Smooth muscle cell (in vitro differentiated cells): ENCODE measurements around the gene RPS6KB2. TPM values are rescaled to one million over a fixed set of nuclear protein-coding genes. Genes with fewer than 3 reads are reported as not detected.

Source experiments
- DNase-seq: peaks from one replicate; lab custom pipeline; 2025; ENCODE audit not compliant: unreplicated experiment; lab: John Stamatoyannopoulos, UW
- H2AFZ ChIP-seq: fragments of 200-600 bp; sonication (generic); 2 replicates; pipeline ENCODE4 v1.6.0; 2016; ENCODE audit warnings: antibody characterized with exemption, low read depth, mild to moderate bottlenecking
- H3F3A ChIP-seq: fragments of 200-600 bp; sonication (generic); 2 replicates; pipeline ENCODE4 v1.6.0; 2017; ENCODE audit warnings: antibody characterized with exemption, low read depth
- H3K27ac ChIP-seq: fragments of 200-600 bp; sonication (generic); 2 replicates; pipeline ENCODE4 v1.5.1; 2016; ENCODE audit warnings: low read depth, mild to moderate bottlenecking
- H3K27me3 ChIP-seq: fragments of 200-600 bp; sonication (generic); 2 replicates; pipeline ENCODE4 v1.6.1; 2016; ENCODE audit warnings: low read depth, mild to moderate bottlenecking
- H3K36me3 ChIP-seq: fragments of 200-600 bp; sonication (generic); 2 replicates; pipeline ENCODE4 v1.5.1; 2016; ENCODE audit warnings: low read depth
- H3K4me1 ChIP-seq: fragments of 200-600 bp; sonication (generic); 2 replicates; pipeline ENCODE4 v1.5.1; 2016; ENCODE audit warnings: low read depth
- H3K4me2 ChIP-seq: fragments of 200-600 bp; sonication (generic); 2 replicates; pipeline ENCODE4 v1.6.0; 2016; ENCODE audit warnings: mild to moderate bottlenecking
- H3K4me3 ChIP-seq: fragments of 200-600 bp; sonication (generic); 2 replicates; pipeline ENCODE4 v1.5.1; 2016; ENCODE audit warnings: mild to moderate bottlenecking
- H3K79me2 ChIP-seq: fragments of 200-600 bp; sonication (generic); 2 replicates; pipeline ENCODE4 v1.6.0; 2016; ENCODE audit warnings: low read depth, mild to moderate bottlenecking
- H3K9ac ChIP-seq: fragments of 200-600 bp; sonication (generic); 2 replicates; pipeline ENCODE4 v1.6.0; 2016; ENCODE audit warnings: low read depth
- H3K9me3 ChIP-seq: fragments of 200-600 bp; sonication (generic); replicated peaks from 2 replicates; pipeline ENCODE4 v1.5.1; 2016; ENCODE audit warnings: low read depth
- H4K20me1 ChIP-seq: fragments of 200-600 bp; sonication (generic); 2 replicates; pipeline ENCODE4 v1.6.0; 2016; ENCODE audit warnings: low read depth
- WGBS: methylation state at CpG from one replicate; pipeline ENCODE4 v1.1.7; 2016; ENCODE audit warnings: low lambda C conversion rate; 5-methylcytosine and 5-hydroxymethylcytosine counted together
- polyA plus RNA-seq: library from polyadenylated mRNA; unstranded; fragments of >200 nt; fragmentation: Nextera tagmentation; extraction: Ambion mirVana; gene quantifications from 2 replicates; pipeline ENCODE4 v1.2.1, GENCODE V29; 2016
- total RNA-seq: library from RNA; depleted of rRNA; stranded (reverse); fragments of >200 nt; gene quantifications from 2 replicates; pipeline ENCODE4 v1.2.3, GENCODE V29; 2014
- TF ChIP-seq, protein P1 (sequence below): fragments of 200-600 bp; sonication (generic); IDR thresholded peaks from 2 replicates; pipeline ENCODE4 v1.5.1; 2017; ENCODE audit warnings: borderline replicate concordance, mild to moderate bottlenecking, antibody characterized with exemption; ENCODE audit not compliant: insufficient read depth, poor library complexity, severe bottlenecking

RPS6KB2 gene
- total RNA-seq (66.5 and 86.9 TPM in 2 replicates), polyA plus RNA-seq (102 and 107 TPM in 2 replicates)

DNA sequence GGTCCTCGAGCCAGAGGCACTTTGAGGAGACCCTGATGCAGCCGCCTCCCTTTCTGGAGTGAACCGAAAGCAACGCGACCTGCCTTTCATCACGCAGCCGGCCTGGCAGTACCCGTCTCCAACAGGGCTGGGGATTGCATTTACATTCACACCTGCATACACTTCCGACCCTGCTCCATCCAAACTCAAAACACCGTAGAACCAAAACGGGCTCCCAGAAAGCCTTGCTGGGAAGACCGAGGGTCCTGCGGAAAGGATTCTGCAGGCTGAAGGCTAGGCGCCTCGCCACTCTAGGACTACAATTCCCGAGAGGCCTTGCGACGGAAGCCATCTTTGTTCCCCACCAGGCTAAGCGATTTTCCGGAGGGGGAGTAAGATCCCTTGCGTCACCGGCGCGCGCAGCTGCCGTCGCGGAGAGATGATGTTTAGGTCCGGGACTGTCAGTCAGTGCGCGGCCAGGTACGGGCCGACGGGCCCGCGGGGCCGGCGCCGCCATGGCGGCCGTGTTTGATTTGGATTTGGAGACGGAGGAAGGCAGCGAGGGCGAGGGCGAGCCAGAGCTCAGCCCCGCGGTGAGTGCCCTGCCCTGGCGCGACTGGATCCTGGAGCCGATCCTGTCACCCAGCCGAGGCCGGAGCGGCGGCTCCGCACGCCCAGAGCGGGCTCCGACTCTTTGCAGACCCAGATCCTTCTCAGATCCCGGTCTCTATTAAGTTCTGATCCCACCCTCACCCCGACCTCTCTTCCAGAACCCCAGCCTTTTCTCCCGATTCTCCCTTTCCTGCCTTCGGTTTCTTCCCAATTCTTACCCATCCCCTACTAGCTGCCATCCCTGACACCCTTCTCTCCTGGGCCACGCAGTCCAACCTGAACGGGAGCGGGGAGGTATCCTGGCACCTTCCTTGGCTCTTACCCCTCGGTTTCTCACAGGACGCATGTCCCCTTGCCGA is at the start of gene RPS6KB2:
RPS6KB2 (plus strand) TSS at position 443 of the 950 bp plus-strand sequence; CDS start at position 495, 52 bp downstream.
- no peaks in the 10 kb centered on the region for H3K27me3 ChIP-seq
- no peaks in the 10 kb centered on the region for H4K20me1 ChIP-seq
- no peaks in the 10 kb centered on the region for H3K9me3 ChIP-seq
- H3K4me3 ChIP-seq: peak within 1 kb of the TSS; percentile 80
- peak within 1 kb of the TSS; percentile 94 for H2AFZ ChIP-seq
- no peaks in the 10 kb centered on the region for H3F3A ChIP-seq
- TF ChIP-seq, protein P1, sequence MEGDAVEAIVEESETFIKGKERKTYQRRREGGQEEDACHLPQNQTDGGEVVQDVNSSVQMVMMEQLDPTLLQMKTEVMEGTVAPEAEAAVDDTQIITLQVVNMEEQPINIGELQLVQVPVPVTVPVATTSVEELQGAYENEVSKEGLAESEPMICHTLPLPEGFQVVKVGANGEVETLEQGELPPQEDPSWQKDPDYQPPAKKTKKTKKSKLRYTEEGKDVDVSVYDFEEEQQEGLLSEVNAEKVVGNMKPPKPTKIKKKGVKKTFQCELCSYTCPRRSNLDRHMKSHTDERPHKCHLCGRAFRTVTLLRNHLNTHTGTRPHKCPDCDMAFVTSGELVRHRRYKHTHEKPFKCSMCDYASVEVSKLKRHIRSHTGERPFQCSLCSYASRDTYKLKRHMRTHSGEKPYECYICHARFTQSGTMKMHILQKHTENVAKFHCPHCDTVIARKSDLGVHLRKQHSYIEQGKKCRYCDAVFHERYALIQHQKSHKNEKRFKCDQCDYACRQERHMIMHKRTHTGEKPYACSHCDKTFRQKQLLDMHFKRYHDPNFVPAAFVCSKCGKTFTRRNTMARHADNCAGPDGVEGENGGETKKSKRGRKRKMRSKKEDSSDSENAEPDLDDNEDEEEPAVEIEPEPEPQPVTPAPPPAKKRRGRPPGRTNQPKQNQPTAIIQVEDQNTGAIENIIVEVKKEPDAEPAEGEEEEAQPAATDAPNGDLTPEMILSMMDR: no peak
- H3K79me2 ChIP-seq: peaks cover 24% of the 10 kb centered on the region
- H3K27ac ChIP-seq: peak within 1 kb of the TSS; percentile 74
- H3K4me2 ChIP-seq: peak within 1 kb of the TSS; percentile 99
- H3K9ac ChIP-seq: peak within 1 kb of the TSS; percentile 94
- H3K36me3 ChIP-seq: no peaks in the 10 kb centered on the region
- H3K4me1 ChIP-seq: no peaks in the 10 kb centered on the region
- 3% methylated on average over 65 of the region's 68 CpGs for WGBS
- DNase-seq: peak; percentile 85

GRCh38 chr11:67378544-67378943 is 49.8 kb upstream of the RPS6KB2 start:
- DNase-seq: no peak
- Histone ChIP-seq H3K27ac (no peak overlapping the region), H3K9ac (no peak overlapping the region), H3K36me3 (no peaks in the 10 kb centered on the region), H4K20me1 (no peaks in the 10 kb centered on the region), H3K27me3 (no peaks in the 10 kb centered on the region), H3F3A (no peaks in the 10 kb centered on the region), H2AFZ (no peak overlapping the region), H3K9me3 (no peaks in the 10 kb centered on the region), H3K4me3 (no peak overlapping the region), H3K4me1 (peaks cover 23% of the 10 kb centered on the region), H3K79me2 (no peaks in the 10 kb centered on the region), H3K4me2 (no peak overlapping the region)
- WGBS: 78% methylated on average over 4 of the region's 4 CpGs
- TF ChIP-seq, protein P1: no peak

GRCh38 chr11:67379061-67380058 is 48.9 kb upstream of the RPS6KB2 start:
- WGBS: 55% methylated on average over 22 of the region's 23 CpGs
- H3K36me3 ChIP-seq: no peaks in the 10 kb centered on the region
- no peaks in the 10 kb centered on the region for H3K79me2 ChIP-seq
- H4K20me1 ChIP-seq: no peaks in the 10 kb centered on the region
- peak overlapping the region; percentile 0 for H2AFZ ChIP-seq
- peaks cover 21% of the 10 kb centered on the region for H3K4me1 ChIP-seq
- no peaks in the 10 kb centered on the region for H3F3A ChIP-seq
- H3K9me3 ChIP-seq: no peaks in the 10 kb centered on the region
- no peaks in the 10 kb centered on the region for H3K27me3 ChIP-seq
- no peak for DNase-seq
- no peak overlapping the region for H3K4me3 ChIP-seq
- H3K9ac ChIP-seq: no peak overlapping the region
- H3K27ac ChIP-seq: no peak overlapping the region
- TF ChIP-seq, protein P1: no peak
- H3K4me2 ChIP-seq: peak overlapping the region; percentile 55
